M059J (cell line): ENCODE results near the gene MOSMO. TPM values are rescaled to one million over a fixed set of nuclear protein-coding genes. Genes with fewer than 3 reads are reported as not detected.
"Not testable (repeated sequence)": the region's sequence is repeated elsewhere in the genome, so short reads cannot be mapped to it uniquely, and the experiment has no call there.

Experiments
- DNase-seq: peaks from one replicate; pipeline ENCODE4 v3.0.0-alpha.2; 2012; ENCODE audit warnings: low read depth
- total RNA-seq: library from RNA; depleted of rRNA; stranded (reverse); fragments of >200 nt; shearing (Covaris generic); gene quantifications from 2 replicates; pipeline ENCODE4 v1.2.3, GENCODE V29; 2014

The MOSMO gene
- total RNA-seq, 1 experiment from 2014 or later = 16.2 TPM

DNA sequence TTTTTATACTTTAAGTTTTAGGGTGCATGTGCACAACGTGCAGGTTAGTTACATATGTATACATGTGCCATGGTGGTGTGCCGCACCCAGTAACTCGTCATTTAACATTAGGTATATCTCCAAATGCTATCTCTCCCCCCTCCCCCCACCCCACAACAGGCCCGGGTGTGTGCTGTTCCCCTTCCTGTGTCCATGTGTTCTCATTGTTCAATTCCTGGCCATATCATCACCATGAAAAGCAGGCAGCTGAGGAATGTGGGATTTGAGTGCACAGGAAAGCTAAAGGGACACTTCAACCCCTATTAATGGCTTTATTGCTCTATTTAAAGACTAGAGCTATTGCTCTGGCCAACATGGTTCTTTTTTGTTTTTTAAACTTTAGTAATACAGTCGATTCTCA, 38.0 kb downstream of the MOSMO start:
- DNase-seq = not testable (repeated sequence)

DNA sequence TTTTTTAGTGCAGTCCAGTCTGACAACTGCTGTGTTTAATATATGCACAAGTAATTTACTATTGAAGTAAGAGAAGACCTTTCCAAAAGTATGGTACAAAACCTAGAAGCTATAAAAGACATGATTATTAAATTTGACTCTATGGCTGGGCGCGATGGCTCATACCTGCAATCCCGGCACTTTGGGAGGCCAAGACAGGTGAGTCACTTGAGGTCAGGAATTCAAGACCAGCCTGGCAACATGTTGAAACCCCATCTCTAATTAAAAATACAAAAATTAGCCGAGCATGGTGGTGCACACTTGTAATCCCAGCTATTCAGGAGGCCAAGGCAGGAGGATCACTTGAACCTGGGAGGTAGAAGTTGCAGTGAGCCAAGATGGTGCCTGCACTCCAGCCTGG, 43.1 kb downstream of the MOSMO start:
- DNase-seq = no peak

DNA sequence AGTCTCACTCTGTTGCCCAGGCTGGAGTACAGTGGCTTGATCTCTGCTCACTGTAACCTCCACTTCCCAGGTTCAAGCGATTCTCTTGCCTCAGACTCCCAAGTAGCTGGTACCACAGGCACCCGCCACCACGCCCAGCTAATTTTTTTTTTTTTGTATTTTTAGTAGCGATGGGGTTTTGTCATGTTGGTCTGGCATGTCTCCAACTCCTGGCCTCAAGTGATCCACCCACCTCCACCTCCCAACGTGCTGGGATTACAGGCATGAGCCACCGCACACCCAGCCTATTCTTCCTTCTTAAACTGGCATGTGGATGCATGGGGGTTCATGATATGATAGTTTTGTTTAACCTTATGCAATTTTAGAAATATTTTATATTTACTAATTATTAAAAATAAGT, 45.1 kb downstream of the MOSMO start:
- peak; percentile 22 for DNase-seq

DNA sequence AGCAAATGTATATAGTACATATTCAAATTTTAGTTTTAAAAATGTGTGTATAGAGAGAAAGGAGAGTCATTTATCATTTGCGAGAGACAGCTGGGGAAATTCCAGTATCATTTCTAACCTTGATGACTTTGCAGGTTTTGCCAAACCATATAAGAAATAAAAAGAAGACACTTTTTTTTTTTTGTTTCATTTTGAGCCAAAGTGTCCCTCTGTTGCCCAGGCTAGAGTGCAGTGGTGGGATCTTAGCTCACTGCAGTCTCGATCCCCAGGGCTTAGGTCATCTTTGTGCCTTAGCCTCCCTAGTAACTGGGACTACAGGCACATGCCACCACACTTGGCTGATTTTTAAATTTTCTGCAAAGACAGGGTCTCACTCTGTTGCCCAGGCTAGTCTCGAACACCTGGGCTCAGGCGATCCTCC, 46.0 kb downstream of the MOSMO start:
- no peak for DNase-seq

DNA sequence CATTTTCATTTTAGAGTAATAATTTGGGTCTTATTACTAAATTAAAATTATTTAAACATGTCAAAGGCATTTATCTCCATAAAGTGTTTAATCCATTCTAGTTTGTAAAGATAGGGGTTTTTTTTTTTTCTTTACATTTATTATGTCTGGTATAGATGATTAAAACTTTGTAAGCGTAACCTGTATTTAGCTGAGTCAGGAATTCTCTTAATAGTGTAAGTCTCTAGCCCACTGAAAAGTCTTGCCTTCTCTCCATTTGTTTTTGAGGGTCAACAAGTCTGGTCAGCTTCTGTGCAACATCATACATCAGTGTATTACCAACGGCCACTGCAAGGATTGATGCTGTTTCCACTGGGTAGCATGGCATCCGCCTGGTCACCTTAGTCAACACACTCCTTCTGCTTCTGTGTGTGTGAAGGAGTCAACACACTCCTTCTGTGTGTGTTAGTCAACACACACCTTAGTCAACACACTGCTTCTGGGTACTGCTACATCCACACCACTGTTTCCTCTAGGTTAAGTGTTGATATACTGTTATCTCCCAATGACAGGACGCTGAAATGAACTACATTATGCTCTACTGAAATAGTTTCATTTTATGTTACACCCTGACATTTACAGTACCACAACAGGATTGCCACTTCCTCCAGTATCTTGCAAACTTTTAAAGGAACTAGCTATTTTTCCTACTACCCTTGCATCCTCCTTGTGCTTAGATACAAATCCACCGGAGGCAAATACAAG, 47.1 kb downstream of the MOSMO start:
- DNase-seq = no peak

DNA sequence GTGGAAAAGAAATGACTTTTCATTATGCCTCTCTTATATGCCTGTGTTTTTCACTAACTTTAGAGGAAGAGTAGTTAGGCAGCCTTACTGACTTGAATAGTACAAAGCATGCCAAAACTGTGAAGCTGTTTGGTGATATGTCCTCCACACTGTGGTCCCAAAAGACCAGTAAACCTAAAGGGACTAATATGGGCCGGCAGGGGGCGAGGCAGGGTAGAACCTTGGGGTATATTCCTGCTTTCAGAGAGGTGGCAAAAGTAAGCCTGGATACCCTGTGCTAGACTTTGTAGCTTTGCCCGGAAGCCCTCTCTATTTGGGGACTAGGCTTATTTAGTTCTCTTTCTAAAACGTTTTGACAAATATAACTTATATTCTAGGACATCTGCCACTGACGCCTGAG, 48.0 kb downstream of the MOSMO start:
- no peak for DNase-seq

DNA sequence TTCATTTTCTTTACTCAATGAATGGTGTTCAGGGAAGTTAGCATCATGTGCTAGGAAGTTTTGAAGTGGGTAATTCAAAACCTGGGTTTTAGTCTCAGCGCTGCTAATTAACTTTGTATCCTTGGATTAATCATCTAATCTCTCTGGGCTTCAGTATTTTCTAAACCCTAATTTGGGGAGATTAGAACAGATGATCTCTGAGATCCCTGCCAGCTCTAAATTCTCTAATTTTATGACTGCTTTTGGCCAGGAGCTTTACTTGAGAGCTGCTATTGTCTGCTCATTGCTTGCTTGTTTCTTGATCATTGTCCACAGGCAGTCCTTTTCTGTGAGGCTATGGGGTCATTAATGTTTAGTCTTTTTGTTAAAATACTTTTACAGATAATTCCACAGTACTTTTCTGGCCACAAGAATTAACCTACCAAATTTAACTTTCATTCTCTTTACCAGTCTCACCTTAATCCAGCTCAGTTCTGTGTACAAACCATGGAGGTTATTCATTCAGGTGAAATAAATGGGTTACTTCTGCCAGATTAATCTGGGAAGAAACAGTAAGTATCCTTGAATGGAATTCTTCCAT, 56.1 kb downstream of the MOSMO start:
- no peak for DNase-seq

DNA sequence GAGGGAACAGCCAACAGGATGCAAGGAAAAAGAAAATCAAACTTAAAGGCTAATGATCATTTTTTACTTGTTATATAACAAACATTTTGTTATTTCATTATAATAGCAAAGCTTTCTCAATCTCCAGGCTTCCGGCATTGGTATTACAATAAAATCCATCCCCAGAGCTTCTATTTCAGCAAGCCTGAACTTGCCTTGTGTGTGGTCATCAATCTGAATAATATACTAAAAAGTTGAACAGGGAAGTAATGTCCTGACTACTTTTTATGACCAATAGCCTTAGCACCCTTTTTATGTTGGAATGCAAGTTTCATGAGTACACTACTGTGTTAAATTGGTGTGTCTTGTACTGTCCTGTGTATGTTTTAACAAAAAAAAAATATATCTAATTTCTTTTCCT, 57.3 kb downstream of the MOSMO start:
- no peak for DNase-seq

DNA sequence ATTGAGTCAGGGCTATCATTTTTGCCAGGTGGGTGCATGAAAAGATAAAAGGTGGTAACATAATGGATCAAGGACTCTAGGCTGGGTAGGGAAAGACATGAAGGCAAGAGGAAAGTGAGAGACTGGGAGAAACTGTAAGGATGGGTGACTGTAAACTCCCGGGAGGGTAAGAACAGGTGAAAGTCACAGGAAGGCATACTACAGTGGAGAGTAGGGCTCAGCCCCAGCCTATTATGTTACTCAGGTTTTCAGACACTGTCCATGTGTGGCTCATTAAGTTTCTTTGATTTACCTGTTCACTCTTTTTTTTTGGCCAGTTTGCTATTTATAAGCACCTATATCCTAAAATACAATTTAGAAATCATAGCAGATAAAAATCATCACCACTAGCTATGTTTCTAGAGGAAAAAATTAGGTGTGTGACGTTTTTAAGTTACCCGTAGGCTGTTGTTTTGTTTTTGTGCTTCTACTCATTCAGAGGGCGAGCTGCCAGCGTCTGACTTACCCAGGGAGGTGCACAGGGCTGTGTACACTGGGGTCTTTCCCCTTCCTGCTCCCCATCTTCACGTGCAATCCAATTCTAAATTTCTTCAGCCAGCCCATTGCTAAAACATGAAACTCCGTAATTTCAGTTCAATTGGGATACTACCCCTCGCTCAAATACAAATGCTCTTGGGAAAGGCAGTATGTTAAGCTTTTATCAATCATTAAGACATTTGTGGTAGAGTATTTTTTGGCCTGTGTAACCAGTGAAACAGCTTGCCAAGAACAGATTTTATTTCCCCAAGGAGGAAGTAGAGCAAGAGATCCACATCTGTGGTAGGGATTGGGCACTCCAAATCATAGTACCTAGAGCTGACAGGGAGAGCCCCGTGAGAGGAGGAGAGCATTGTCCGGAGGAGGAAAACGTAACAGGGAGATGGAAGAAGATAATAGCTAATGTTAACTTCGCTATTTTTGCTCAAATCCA, 62.7 kb downstream of the MOSMO start:
- DNase-seq = no peak

DNA sequence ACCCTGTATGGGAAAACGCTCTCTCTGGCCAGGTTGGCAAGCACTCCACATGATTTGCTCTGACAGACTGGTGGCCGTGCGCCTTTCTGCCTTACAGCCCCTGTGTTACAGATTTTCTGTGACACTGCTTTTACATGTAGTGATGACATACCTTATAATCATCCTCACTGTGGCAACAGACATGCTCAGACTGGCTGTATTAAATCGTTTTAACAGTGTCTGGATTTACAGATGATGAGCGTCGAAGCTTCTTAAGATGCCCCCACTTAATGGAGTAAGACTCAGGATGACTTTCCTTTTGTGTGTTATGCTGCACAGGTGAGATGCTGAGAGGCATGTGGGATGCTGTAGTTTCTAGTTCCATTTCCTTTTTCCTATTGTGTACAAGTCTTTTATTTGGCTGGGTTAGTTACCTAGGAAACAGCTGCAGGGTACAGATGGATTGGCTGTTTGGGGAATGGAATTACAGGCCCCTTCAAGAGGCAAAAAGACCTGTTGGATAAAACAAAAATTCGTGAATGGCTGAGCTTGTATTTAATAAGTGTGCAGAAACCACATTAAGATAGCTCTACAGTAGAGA, 63.5 kb downstream of the MOSMO start:
- no peak for DNase-seq

DNA sequence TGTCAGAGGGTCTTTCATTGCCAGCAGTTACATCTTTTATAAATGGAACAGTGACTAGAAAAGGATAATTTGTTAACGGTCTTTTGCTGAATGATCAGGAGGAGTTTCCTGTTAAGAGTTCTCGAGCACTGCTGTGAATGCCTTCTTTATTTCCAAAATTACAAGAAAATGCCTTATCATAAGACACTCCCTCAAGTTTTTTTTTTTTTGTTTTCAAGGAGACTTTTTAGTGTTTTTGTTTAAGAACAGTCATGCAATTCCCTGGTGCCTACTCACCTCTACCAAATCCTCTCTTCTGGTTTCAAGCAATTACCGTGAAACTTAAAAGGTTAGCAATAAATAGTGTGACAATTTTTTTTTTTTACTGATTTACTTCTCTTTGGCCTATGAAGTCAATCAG, 65.4 kb downstream of the MOSMO start:
- no peak for DNase-seq

DNA sequence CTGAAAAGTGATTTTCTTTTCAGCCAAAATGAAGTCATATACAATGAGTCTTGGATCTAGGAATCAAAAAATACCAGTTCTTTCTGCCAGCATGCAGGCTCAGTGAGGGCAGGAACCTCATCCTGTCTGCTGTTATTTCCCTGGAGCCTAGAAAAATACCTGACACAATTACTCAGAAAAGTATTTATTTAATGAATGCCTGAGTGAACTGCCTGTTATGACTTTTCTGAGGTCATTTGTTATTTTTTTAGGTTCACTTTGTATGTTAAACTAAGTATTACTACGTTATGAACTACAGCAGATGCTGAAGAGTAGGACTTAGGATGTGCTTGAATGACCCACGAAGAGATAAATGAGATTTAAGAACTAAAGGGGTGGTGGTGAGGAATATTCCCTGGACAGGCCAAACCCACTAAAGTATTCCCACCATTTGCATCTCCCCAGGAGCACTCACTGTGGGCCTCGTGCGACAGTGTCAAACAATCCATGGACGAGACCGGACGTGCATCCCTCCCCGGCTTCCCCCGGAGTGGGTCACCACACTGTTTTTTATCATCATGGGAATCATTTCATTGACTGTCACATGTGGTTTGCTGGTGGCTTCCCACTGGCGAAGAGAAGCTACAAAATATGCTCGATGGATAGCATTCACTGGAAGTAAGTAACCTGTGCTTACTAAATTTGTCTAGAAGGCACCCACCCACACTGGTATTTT, 67.3 kb downstream of the MOSMO start:
- DNase-seq = peak; percentile 55

DNA sequence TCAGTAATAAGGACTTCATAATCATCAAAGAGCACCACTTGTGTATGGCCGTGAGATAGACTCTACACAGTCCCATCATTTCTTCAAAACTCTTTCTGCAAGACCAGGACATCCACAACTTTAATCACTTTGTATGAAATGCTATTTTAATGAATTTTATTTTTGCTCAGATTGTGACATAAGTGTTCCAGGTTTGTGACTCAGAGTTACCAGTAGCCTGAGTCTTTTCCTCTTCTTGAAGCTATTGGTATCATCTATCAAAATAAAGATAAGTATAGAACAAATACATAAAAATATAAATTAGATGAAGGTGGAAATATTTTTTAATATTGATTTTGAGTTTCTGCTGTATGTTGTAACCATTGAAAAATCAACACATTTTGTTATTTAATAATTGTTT, 67.9 kb downstream of the MOSMO start:
- DNase-seq = no peak

DNA sequence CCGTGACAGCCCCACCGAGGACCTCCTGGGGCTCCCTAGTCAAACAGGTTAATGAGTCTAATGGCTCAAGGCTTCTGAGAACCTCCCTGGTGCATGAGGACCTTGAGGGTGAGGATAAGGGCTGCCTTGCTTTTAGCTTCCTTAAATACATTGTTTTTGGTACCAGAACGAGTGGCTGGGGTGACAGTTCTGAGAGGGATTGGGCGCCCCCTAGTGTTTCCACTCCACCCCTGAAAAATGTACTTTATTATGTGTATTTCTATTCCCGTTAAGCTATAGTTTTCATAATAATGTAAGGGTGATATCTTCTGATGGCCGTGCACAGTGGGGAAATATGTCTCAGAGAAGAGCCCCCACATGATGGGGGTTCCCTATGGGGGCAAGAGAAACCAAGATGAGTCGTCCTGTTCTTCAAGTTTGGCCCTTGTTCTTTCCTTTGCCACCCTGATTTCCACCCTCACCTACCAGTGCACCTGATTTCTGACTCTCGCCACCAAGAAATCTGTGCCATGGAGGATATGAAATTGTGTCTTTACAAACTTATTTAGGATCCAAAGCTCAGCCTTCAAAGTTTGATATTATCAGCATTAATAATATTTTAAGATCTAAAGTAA, 69.9 kb downstream of the MOSMO start:
- DNase-seq = peak; percentile 59

DNA sequence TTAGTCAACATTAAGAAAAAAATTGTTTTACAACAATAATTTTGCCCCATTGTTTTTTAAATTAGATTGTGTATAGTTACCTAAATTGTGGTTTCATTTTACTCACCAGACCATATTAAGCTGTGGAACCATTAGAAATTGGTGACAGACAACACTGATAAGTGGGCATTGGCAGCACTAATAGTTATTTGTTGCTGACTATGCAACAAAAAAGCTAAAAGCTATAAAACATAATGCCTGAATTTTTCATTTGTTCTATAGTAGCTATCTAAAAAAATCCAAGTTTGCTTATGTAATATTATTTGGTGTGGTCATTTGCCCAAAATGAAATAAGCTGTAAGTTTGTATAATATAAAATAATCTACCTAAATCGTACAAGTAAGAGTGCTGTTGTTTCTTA, 70.7 kb downstream of the MOSMO start:
- DNase-seq = no peak

DNA sequence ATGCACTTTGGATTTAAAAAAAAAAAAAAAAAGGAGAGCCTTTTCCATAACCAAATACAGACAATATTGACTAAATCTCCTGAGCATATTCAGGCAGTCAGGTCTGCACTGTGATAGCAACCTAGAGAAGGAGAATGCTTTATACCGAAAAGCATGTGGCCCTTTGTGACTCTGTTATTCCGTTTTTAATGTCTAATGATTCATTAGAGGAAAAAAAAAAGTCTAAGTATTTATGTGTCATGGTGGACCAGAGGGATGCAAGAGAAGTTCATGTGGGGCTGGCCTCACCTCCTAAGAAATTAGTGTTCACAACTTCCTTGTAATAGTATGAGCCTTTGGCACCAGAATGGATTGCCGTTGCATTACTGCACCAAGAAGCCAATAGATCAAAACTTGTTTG, 73.1 kb downstream of the MOSMO start:
- DNase-seq = no peak

DNA sequence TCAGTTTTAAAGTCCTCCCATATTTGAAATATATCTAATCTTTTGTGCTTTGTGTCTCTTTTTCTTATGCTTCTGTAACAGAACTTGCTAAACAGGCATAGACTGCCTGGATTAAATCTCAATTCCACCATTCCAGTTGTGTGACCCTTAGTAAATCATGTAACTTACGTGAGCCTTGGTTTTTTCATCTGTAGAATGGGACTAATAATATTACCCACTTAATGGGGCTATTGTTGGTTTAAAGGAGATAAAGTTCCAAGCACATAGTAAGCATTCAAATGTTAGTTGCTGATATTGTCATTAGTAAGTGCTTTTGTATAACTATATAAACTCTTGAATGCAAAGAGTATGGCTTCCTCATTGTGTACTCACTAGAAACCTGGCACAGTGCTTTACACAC, 78.5 kb downstream of the MOSMO start:
- DNase-seq = no peak

DNA sequence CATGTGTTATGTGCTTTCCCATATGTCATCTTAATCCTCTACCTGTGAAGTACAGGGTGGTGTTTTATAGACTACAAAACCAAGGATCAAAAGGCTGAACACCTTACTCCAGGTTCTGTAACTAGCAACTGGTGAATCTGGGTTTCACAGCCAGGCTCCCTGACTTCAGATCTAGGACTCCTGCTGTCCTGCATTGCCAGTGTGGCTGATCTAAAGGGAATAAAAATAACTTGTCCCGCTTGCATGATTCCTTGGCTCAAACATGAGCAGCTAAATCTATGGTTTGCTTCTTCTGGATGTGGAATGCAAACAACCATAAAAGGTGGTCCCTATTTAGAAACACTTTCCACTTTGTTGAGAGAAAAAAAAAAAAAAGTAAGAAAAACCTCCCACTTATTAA, 80.7 kb downstream of the MOSMO start:
- DNase-seq = no peak

DNA sequence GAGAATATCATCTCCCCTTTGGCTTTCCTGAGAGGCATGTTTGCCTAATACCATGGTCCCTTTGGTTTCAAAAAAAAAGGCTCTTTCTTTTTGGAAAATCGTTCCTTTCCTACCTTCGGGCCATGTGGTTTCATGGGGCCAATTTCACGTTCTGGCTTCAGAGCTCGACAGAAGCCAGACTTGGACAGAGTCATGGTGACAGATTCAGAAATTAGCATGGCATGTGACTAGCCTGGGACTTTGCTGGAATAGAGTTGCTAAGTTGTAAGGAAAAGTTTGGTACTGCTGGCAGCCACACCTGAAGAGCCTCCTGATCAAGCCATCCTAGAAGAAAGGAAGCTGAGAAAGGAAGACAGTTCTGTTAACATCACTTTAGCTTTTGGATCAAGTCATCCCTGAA, 82.0 kb downstream of the MOSMO start:
- DNase-seq = no peak

DNA sequence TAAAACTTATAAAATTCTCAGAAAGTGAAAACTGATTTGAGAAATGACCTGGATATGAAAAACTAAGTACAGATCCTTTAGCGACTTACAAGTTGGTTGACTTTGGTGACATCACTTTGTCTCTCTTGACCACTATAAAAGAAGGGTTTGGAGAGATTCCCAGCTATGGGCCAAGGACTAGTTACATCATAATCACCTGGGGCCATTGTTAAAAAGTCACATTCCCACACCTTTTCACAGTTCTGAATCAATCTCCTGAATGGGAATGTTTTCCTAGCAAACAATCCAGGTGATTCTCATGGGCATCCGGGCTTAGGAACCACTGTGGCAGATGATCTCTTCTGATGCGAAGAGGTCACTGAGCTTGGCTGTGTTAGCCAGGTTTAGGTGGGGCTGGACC, 83.8 kb downstream of the MOSMO start:
- DNase-seq = peak; percentile 14
